ENCODE measurements around the gene NCOA4. TPM values are rescaled to one million over a fixed set of nuclear protein-coding genes. Genes with fewer than 3 reads are reported as not detected.

NCOA4 gene
- total RNA-seq, 1 experiment from 2014 or later: 68.0 TPM

GRCh38 chr10:46006219-46006618, 24.2 kb downstream of the NCOA4 start:
- Histone ChIP-seq H3K27me3 (ENCODE audit: insufficient read depth, low read length) (no peaks in the 10 kb centered on the region), H3K4me2 (ENCODE audit: low read length) (no peak overlapping the region), H3K9me2 (ENCODE audit: insufficient read depth) (no peaks in the 10 kb centered on the region), H3K4me1 (ENCODE audit: control insufficient read depth in 1 of 2, insufficient read depth in 2 of 2, low read length in 2 of 2) (no peaks in the 10 kb centered on the region), H3K4me3 (replicated peaks in 1 of 2; ENCODE audit: low read depth in 1 of 2, low read length in 2 of 2) (no peak overlapping the region), H3K27ac (ENCODE audit: low read depth, low read length) (peak overlapping the region; percentile 3; the same call in 1 of the 2 replicates), H3K36me3 (ENCODE audit: control insufficient read depth in 1 of 2, insufficient read depth in 2 of 2, low read length in 2 of 2) (peaks cover 44 to 74% of the 10 kb centered on the region in 2 experiments; a peak in 3 of 4 replicates), H3K9me3 (ENCODE audit: control insufficient read depth in 1 of 2, insufficient read depth in 1 of 2, low read depth in 1 of 2, low read length in 2 of 2) (no peaks in the 10 kb centered on the region), H3K9ac (ENCODE audit: low read length) (no peak overlapping the region), H3K79me2 (ENCODE audit: insufficient read depth, low read length) (peaks cover 21% of the 10 kb centered on the region; the same call in 1 of the 2 replicates), H4K20me1 (ENCODE audit: insufficient read depth) (peaks cover under 1% of the 10 kb centered on the region; the same call in 1 of the 2 replicates), H2AFZ (ENCODE audit: low read depth, low read length, poor library complexity, severe bottlenecking) (no peak overlapping the region)
- ChIA-PET CTCF (no interaction called here), POLR2A (no interaction called here), RAD21 (ENCODE audit: low non-redundant PET in 1 of 2, low total read pairs in 2 of 2, uncharacterized antibody in 2 of 2, unreplicated experiment in 2 of 2) (no interaction called here)
- ATAC-seq (no peak), DNase-seq (ENCODE audit: low read depth, low spot score) (no peak)
- BruUV-seq (replicated peaks): no TSS peak
- TF ChIP-seq EGR1 (IDR thresholded peaks at IDR 0.05; ENCODE audit: low read depth): no peak
- TF ChIP-seq FOSL1 (IDR thresholded peaks at IDR 0.05; ENCODE audit: low read depth): no peak
- TF ChIP-seq ZFX (IDR thresholded peaks at IDR 0.05): no peak
- no peak for TF ChIP-seq SP1 (IDR thresholded peaks at IDR 0.05; ENCODE audit: low read depth)
- no peak for TF ChIP-seq EZH2phosphoT487 (IDR thresholded peaks at IDR 0.05; ENCODE audit: borderline replicate concordance)
- no peak for TF ChIP-seq EZH2 (IDR thresholded peaks at IDR 0.05)
- no peak for TF ChIP-seq CTCF (IDR thresholded peaks at IDR 0.05 in 2 of 3, conservative IDR thresholded peaks at IDR 0.05 in 1 of 3; ENCODE audit: borderline replicate concordance in 1 of 3, insufficient read depth in 1 of 3, low read depth in 2 of 3, low read length in 2 of 3)
- TF ChIP-seq ATF3 (IDR thresholded peaks at IDR 0.05): no peak
- TF ChIP-seq CEBPB (IDR thresholded peaks at IDR 0.05; ENCODE audit: low read depth): no peak
- no peak for TF ChIP-seq ZNF274 (IDR thresholded peaks at IDR 0.05; ENCODE audit: low read depth, low read length)
- TF ChIP-seq SRF (IDR thresholded peaks at IDR 0.05; ENCODE audit: low read depth): no peak
- no peak for TF ChIP-seq MAX (IDR thresholded peaks at IDR 0.05)
- TF ChIP-seq CBX3 (IDR thresholded peaks at IDR 0.05; ENCODE audit: low read depth): no peak
- no peak for TF ChIP-seq ZBTB33 (IDR thresholded peaks at IDR 0.05; ENCODE audit: extremely low read depth, insufficient replicate concordance, low read length)
- intact Hi-C loops (cut with micrococcal nuclease): no loop called here

All from HCT116 (cell line).